ENCODE measurements around the gene PRR36. TPM values are rescaled to one million over a fixed set of nuclear protein-coding genes. Genes with fewer than 3 reads are reported as not detected.

Gene PRR36
- total RNA-seq, 1 donor: not detected

- H3K4me3 ChIP-seq (ENCODE audit: low read depth, low read length): no peak overlapping the region
- no peak for DNase-seq (ENCODE audit: low read depth)
- TF ChIP-seq, protein P1, sequence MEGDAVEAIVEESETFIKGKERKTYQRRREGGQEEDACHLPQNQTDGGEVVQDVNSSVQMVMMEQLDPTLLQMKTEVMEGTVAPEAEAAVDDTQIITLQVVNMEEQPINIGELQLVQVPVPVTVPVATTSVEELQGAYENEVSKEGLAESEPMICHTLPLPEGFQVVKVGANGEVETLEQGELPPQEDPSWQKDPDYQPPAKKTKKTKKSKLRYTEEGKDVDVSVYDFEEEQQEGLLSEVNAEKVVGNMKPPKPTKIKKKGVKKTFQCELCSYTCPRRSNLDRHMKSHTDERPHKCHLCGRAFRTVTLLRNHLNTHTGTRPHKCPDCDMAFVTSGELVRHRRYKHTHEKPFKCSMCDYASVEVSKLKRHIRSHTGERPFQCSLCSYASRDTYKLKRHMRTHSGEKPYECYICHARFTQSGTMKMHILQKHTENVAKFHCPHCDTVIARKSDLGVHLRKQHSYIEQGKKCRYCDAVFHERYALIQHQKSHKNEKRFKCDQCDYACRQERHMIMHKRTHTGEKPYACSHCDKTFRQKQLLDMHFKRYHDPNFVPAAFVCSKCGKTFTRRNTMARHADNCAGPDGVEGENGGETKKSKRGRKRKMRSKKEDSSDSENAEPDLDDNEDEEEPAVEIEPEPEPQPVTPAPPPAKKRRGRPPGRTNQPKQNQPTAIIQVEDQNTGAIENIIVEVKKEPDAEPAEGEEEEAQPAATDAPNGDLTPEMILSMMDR (IDR thresholded peaks at IDR 0.05; ENCODE audit: insufficient read depth, low read depth, low read length): no peak
Measured at GRCh38 chr19:7867092-7867844, 6.9 kb downstream of the PRR36 start.

DNA sequence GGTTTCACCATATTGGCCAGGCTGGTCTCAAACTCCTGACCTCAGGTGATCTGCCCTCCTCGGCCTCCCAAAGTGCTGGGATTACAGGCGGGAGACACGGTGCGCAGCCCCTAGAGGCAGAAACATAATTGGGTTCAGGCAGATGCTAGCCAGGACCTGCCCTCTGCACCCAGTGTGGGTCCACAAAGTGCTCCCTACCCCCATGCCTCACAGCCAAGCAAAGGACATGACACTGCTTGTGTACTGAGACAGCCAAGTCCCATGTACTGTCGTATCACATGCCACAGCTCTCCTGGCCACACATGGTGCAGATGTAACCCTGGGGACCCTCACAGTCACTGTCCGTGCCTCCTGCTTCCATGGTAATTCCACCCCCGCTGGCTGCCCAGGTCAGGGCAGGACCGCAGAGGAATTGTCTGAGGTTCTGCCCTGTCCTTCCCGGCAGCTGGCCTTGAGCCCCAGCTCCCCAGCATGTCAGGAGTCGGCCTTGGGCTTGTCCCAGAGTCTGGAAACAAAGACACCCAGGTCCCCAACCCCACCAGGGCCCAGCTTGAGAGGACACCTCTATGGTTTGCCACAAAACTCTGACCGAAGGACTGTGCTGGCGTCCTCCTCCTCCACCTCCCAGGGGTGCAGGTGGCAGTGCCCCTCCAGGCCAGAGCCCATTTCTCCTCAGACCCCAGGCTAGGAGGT lies 7.6 kb downstream of the PRR36 start:
- no peak for DNase-seq (ENCODE audit: low read depth)
- H3K4me3 ChIP-seq (ENCODE audit: low read depth, low read length): no peak overlapping the region

GRCh38 chr19:7865262-7865911 lies 8.8 kb downstream of the PRR36 start:
- no peak overlapping the region for H3K4me3 ChIP-seq (ENCODE audit: low read depth, low read length)
- DNase-seq (ENCODE audit: low read depth): no peak
- TF ChIP-seq, protein P1 (IDR thresholded peaks at IDR 0.05; ENCODE audit: insufficient read depth, low read depth, low read length): no peak

More for the DNA sequence above, 7.6 kb downstream of the PRR36 start:
- TF ChIP-seq, protein P1 (IDR thresholded peaks at IDR 0.05; ENCODE audit: insufficient read depth, low read depth, low read length): no peak

DNA sequence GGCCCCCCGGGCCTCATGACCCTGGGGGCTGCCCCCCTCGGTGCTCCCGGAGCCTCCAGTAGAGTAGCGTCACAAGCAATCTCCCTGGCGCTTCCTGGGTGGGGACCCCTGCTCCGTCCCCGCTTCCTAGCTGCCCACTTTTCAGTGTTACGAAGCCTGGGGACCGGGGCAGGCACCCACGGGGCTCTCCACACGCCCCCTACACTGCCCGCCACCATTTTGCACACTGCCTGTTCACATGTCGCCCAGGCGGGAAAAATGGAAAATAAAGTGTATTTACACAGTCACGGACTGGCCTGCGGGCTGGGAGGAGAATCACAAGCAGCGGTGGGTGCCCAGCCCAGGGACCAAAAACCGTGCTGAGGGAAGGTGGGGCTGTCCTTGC lies 9.5 kb downstream of the PRR36 start:
- no peak overlapping the region for H3K4me3 ChIP-seq (ENCODE audit: low read depth, low read length)
- TF ChIP-seq, protein P1 (IDR thresholded peaks at IDR 0.05; ENCODE audit: insufficient read depth, low read depth, low read length): no peak
- DNase-seq (ENCODE audit: low read depth): no peak

DNA sequence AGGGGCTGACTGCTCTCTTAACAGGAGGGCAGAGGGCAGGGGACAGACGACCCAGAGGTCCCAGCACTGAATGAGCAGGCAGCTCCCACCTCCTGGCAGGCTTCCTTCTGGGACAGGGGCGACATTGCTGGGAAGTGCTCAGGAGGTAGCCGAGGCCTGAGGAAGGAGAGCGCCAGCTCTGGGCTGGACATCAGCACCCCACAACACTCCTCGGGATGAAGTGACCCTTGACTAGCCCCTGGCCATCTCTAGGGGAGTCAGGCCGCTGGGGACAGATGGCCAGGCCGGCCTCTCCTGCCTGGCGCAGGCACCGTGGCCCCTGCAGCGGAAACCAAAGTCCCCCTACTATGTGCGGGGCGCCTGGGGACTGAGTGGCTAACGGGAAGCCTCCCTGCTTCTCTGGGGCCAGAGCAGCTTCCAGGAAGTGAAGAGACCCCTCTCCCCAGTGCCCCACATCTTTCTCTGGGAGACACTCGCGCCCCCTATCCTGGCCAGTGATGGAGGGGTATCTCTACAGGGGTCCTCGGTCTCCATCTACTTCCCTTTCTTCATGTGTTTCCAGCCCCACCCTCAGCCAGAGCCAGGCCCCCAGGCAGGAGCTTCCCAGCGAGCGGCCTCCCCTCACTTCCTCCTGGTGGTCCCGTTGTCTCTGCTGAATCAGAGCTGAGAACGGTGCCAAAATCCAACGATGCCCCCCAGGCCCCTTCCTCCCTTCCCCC lies 10.1 kb downstream of the PRR36 start:
- DNase-seq (ENCODE audit: low read depth): no peak
- TF ChIP-seq, protein P1 (IDR thresholded peaks at IDR 0.05; ENCODE audit: insufficient read depth, low read depth, low read length): no peak
- no peak overlapping the region for H3K4me3 ChIP-seq (ENCODE audit: low read depth, low read length)

DNA sequence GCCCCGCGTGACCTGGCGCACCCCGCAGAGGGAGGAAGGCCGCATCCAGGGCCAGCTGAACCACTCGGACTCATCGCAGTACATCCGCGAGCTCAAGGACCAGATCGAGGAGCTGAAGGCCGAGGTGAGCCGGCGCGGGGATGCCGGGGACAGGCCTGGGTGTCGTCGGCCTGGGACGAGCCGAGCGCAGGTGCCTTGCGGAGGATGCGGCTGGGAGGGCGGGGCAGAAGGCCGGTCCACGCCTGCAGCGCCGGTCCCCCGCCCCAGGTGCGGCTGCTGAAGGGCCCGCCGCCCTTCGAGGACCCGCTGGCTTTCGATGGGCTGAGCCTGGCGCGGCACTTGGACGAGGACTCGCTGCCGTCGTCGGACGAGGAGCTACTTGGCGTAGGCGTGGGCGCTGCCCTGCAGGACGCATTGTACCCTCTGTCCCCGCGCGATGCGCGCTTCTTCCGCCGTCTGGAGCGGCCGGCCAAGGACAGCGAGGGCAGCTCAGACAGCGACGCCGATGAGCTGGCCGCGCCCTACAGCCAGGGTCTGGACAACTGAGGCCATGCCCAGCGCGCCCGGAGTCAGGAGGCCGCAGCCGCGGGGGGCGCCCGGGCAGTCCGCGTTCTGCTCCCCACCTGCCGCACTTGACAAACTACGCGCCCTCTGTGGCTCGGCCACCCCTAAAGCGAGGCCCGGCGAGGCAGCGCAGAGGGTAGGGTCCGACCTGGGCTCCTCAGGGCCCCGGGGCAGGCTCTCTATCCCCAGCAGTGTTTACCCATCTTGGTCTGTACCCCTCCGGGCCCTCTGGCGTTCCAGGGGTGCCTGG lies 10.8 kb downstream of the PRR36 start:
- TF ChIP-seq, protein P1 (IDR thresholded peaks at IDR 0.05; ENCODE audit: insufficient read depth, low read depth, low read length): no peak
- H3K4me3 ChIP-seq (ENCODE audit: low read depth, low read length): no peak overlapping the region
- DNase-seq (ENCODE audit: low read depth): no peak
